HepG2 (cell line): Measurements from ENCODE around the gene BEAN1. TPM values are rescaled to one million over a fixed set of nuclear protein-coding genes. Genes with fewer than 3 reads are reported as not detected.

ENCODE experiments used
- ATAC-seq: fragments of 200-7000 bp; cut with Tn5 transposase; 3 replicates; pipeline ENCODE4 v1.9.1; 2020; ENCODE audit warnings: mild to moderate bottlenecking, moderate library complexity
- BruUV-seq: library from RNA; stranded (reverse); fragments of 400-500 nt; replicated peaks from 2 replicates; lab custom pipeline; 2021; lab: Mats Ljungman, UMichigan
- CTCF ChIA-PET: fragments of 300-600 bp; formaldehyde crosslinking; extraction: SDS; loops from one replicate; lab custom pipeline; 2021; ENCODE audit warnings: low total read pairs, inconsistent platforms, low intra/inter-chr PET ratio; lab: Yijun Ruan, JAX
- POLR2A ChIA-PET: fragments of 350-600 bp; sonication (Branson Sonifier 250); formaldehyde crosslinking; loops from one replicate; lab custom pipeline; 2020; ENCODE audit warnings: antibody characterized with exemption, inconsistent platforms; lab: Yijun Ruan, JAX
- DNase-seq: peaks from one replicate; pipeline ENCODE4 v3.0.0-alpha.2; 2015; ENCODE audit warnings: low spot score
- FAIRE-seq: peaks from 3 replicates; lab custom pipeline; 2011; peaks lifted over from hg19 to GRCh38; lab: Jason Lieb, UNC
- H2AFZ ChIP-seq: one replicate; pipeline ENCODE4 v1.6.1; 2011; ENCODE audit warnings: low read length, inconsistent platforms
- H3K27ac ChIP-seq: fragments of 300-600 bp; 3 replicates; pipeline ENCODE4 v1.8.0; 2011; ENCODE audit warnings: mixed run types, mild to moderate bottlenecking, mixed read lengths, low read length, inconsistent platforms; ENCODE audit not compliant: insufficient read depth; ENCODE audit errors: extremely low read length
- H3K27me3 ChIP-seq, 2 experiments: fragments of 200-600 bp in 1 of 2; 2 replicates in 1 of 2; 3 replicates in 1 of 2; pipeline versions ENCODE4 v1.6.0 to v1.8.0; 2011; ENCODE audit warnings: low read length in 2 of 2, mild to moderate bottlenecking in 2 of 2, moderate library complexity in 2 of 2, inconsistent platforms in 1 of 2; ENCODE audit not compliant: insufficient read depth in 2 of 2, control insufficient read depth in 1 of 2
- H3K36me3 ChIP-seq, 2 experiments: fragments of 200-600 bp in 1 of 2; replicated peaks in 1 of 2; 2 replicates in 1 of 2; 3 replicates in 1 of 2; pipeline versions ENCODE4 v1.5.1 to v1.8.0; 2011; ENCODE audit warnings: low read length in 2 of 2, inconsistent platforms in 1 of 2; ENCODE audit not compliant: insufficient read depth in 2 of 2, control insufficient read depth in 1 of 2
- H3K4me1 ChIP-seq: 2 replicates; pipeline ENCODE4 v1.5.1; 2012; ENCODE audit warnings: low read length, inconsistent platforms; ENCODE audit not compliant: insufficient read depth
- H3K4me2 ChIP-seq: 2 replicates; pipeline ENCODE4 v1.6.0; 2011; ENCODE audit warnings: low read depth, low read length, inconsistent platforms
- H3K4me3 ChIP-seq, 3 experiments: fragments of 200-600 bp in 1 of 3; sonication (generic), shearing (Covaris generic) in 1 of 3; replicated peaks in 1 of 3; 2 replicates each; pipeline ENCODE4 v1.5.1; 2011 to 2016; ENCODE audit warnings: low read length in 3 of 3, inconsistent platforms in 2 of 3, low read depth in 2 of 3, mild to moderate bottlenecking in 2 of 3, control low read depth in 1 of 3, mixed read lengths in 1 of 3; ENCODE audit not compliant: insufficient read depth in 1 of 3
- H3K79me2 ChIP-seq: one replicate; pipeline ENCODE4 v1.6.1; 2011; ENCODE audit warnings: low read length, inconsistent platforms; ENCODE audit not compliant: insufficient read depth
- H3K9ac ChIP-seq: 2 replicates; pipeline ENCODE4 v1.6.0; 2011; ENCODE audit warnings: mild to moderate bottlenecking, low read depth, low read length, inconsistent platforms; ENCODE audit not compliant: insufficient read depth
- H3K9me3 ChIP-seq: 2 replicates; pipeline ENCODE4 v1.5.1; 2012; ENCODE audit warnings: mild to moderate bottlenecking, low read length
- H4K20me1 ChIP-seq: 2 replicates; pipeline ENCODE4 v1.6.0; 2011; ENCODE audit warnings: inconsistent platforms, mild to moderate bottlenecking, low read length, moderate library complexity; ENCODE audit not compliant: insufficient read depth
- ARNTL ChIP-seq: sonication (generic); formaldehyde crosslinking; IDR thresholded peaks from 2 replicates; pipeline ENCODE4 v1.4.0; 2020; ENCODE audit warnings: mild to moderate bottlenecking, missing genetic modification reagents
- ATF7 ChIP-seq, 2 experiments: fragments of 450-650 bp in 1 of 2; sonication (generic) in 1 of 2; formaldehyde crosslinking in 1 of 2; IDR thresholded peaks; 2 replicates each; pipeline versions ENCODE4 v1.4.0 to v1.6.1; 2016 to 2020; ENCODE audit warnings: antibody characterized with exemption in 1 of 2, mild to moderate bottlenecking in 1 of 2, missing genetic modification reagents in 1 of 2
- CHD4 ChIP-seq: fragments of 200-600 bp; sonication (generic); IDR thresholded peaks from 2 replicates; pipeline ENCODE4 v1.7.0; 2017; ENCODE audit warnings: mild to moderate bottlenecking, low read length, borderline replicate concordance
- CREB1 ChIP-seq, 2 experiments: fragments of 450-650 bp in 1 of 2; IDR thresholded peaks; 2 replicates each; pipeline ENCODE4 v1.6.1; 2016 to 2017; ENCODE audit warnings: control low read depth in 1 of 2, mild to moderate bottlenecking in 1 of 2, missing compliant biosample characterization in 1 of 2, missing genetic modification characterization in 1 of 2
- FOXM1 ChIP-seq: sonication (generic); formaldehyde crosslinking; IDR thresholded peaks from 2 replicates; pipeline ENCODE4 v1.5.0; 2020; ENCODE audit warnings: missing genetic modification reagents
- HNRNPUL1 ChIP-seq: fragments of 200-400 bp; formaldehyde crosslinking; IDR thresholded peaks from 2 replicates; pipeline ENCODE4 v1.6.1; 2017; ENCODE audit warnings: low read depth, mild to moderate bottlenecking, low read length, moderate library complexity
- NBN ChIP-seq: fragments of 450-650 bp; conservative IDR thresholded peaks from 2 replicates; pipeline ENCODE4 v1.6.1; 2017
- PHB2 ChIP-seq: fragments of 450-650 bp; IDR thresholded peaks from 2 replicates; pipeline ENCODE4 v1.6.1; 2018; ENCODE audit not compliant: partially characterized antibody
- TEAD3 ChIP-seq: optimal IDR thresholded peaks from 2 replicates; pipeline ENCODE3; 2016; ENCODE audit warnings: borderline replicate concordance
- ZBTB20 ChIP-seq: sonication (generic); formaldehyde crosslinking; IDR thresholded peaks from 2 replicates; pipeline ENCODE4 v1.8.1; 2023; ENCODE audit warnings: missing genetic modification reagents, low read depth, mild to moderate bottlenecking, borderline replicate concordance
- ZNF264 ChIP-seq: sonication (generic); formaldehyde crosslinking; IDR thresholded peaks from 2 replicates; pipeline ENCODE4 v1.4.0; 2020; ENCODE audit warnings: missing genetic modification reagents
- WGBS: methylation state at CpG from one replicate; pipeline ENCODE4 v1.1.6; 2017; ENCODE audit warnings: low lambda C conversion rate; 5-methylcytosine and 5-hydroxymethylcytosine counted together
- in situ Hi-C: cut with HindIII; loops from 2 replicates; pipeline ENCODE4 v1.10.0; 2017; ENCODE audit warnings: low pct_unique_long_range_greater_than_20kb; ENCODE audit not compliant: extremely low pct_ligation_motif_present
- intact Hi-C: fragments of 100-400 bp; cut with micrococcal nuclease; formaldehyde crosslinking; loops from one replicate; pipeline ENCODE4 v1.10.0; 2022; ENCODE audit not compliant: unreplicated experiment
- polyA plus RNA-seq, 8 experiments: library from polyadenylated mRNA; depleted of rRNA in 3 of 8; stranded (reverse) in 7 of 8; unstranded in 1 of 8; fragments of >200 nt; fragmentation: Illumina TruSeq in 4 of 8; extraction: Trizol in 4 of 8; gene quantifications; 2 replicates each; pipeline versions ENCODE4 v1.2.1 to v1.2.3, GENCODE V29; 2011 to 2016; ENCODE audit warnings: low read depth in 4 of 8, missing spikeins in 1 of 8, mixed read lengths in 1 of 8; ENCODE audit not compliant: insufficient read depth in 1 of 8
- total RNA-seq, 5 experiments: library from RNA; depleted of rRNA; stranded (reverse); fragments of >200 nt; fragmentation: Illumina TruSeq; extraction: Trizol; gene quantifications; 2 replicates each; pipeline ENCODE4 v1.2.3, GENCODE V29; 2016; ENCODE audit warnings: low read depth in 1 of 5

Gene BEAN1
- total and polyA plus RNA-seq, 2 of the 13 experiments (the other 11 are each of a cell fraction or from before 2014, with no cell fraction given): 0.53 to 1.4 TPM

DNA sequence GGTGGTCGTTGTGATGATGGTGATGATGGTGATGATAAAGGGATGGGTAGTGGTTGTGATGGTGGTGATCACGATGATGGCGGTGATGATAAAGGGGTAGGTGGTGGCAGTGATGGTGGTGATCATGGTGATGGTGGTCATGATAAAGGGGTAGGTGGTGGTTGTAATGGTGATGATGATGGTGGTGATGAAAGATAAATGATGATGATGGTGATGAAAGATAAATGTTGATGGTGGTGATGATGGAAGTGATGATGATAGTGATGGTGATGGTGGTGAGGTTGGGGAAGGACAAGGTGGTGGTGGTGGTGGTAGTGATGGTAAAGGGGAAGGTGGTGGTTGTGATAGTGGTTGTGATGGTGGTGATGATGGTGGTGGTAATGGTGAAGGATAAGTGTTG, 46.7 kb upstream of the BEAN1 start:
- H3K9ac ChIP-seq: no peak overlapping the region
- no peaks in the 10 kb centered on the region for H3K36me3 ChIP-seq
- intact Hi-C loops (no loop called here), in situ Hi-C loops (no loop called here)
- peaks cover 2 to 3% of the 10 kb centered on the region in 2 experiments; a peak in 1 of 5 replicates for H3K27me3 ChIP-seq
- no peaks in the 10 kb centered on the region for H3K9me3 ChIP-seq
- no peak overlapping the region for H3K4me3 ChIP-seq
- H2AFZ ChIP-seq: no peak overlapping the region
- H3K4me2 ChIP-seq: no peak overlapping the region
- no peak overlapping the region for H3K27ac ChIP-seq
- no peaks in the 10 kb centered on the region for H4K20me1 ChIP-seq
- no peak for ATAC-seq
- peaks cover 43% of the 10 kb centered on the region for H3K4me1 ChIP-seq
- H3K79me2 ChIP-seq: no peaks in the 10 kb centered on the region
- POLR2A ChIA-PET: no interaction called here
- no peak for FAIRE-seq
- peak; percentile 91 for TF ChIP-seq CREB1 (IDR thresholded peaks at IDR 0.05)
- no peak for TF ChIP-seq CREB1 (CRISPR knock-in tag; IDR thresholded peaks at IDR 0.05)
- peak; percentile 62 for TF ChIP-seq PHB2
- no peak for TF ChIP-seq ARNTL
- TF ChIP-seq ATF7 (IDR thresholded peaks at IDR 0.05): peak; percentile 17; the same call in 1 of the 2 replicates
- no peak for TF ChIP-seq ATF7 (CRISPR knock-in tag; IDR thresholded peaks at IDR 0.05)
- TF ChIP-seq ZNF264 (CRISPR knock-in tag): no peak
- no peak for TF ChIP-seq CHD4
- TF ChIP-seq TEAD3 (CRISPR knock-in tag): no peak
- 0 out of 2 replicates have a peak, but pooled peaks have one; percentile 69 for TF ChIP-seq NBN
- CTCF ChIA-PET: no interaction called here
- DNase-seq: no peak
- BruUV-seq: no TSS peak
- 10% methylated on average over 3 of the region's 3 CpGs for WGBS

DNA sequence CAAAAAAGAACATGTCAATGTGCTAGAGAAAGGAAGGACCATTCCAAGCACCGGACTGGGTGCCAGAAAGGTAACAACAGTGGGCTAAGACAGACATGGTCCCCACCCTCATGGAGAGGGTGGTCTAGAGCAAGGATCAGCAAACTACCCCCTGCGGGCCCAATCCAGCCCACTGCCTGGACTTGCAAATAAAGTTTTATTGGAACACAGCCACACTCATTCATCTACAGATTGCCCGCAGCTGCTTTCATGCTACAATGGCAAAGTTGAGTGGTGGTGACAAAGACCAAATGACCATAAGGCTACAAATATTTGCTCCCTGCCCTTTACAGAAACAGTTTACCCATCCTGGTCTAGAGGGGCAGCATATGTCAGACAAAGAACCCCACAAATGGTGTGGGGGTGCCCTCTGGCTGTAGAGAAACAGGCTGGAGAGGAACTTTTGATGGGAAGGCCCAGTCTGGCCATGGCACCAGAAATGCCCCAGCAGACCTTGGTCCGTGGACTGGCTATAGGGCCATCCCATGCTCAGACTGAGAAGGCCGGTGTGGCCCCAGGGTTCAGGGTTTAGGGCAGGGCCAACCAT, 45.4 kb upstream of the BEAN1 start:
- no TSS peak for BruUV-seq
- Histone ChIP-seq H2AFZ (no peak overlapping the region), H3K36me3 (no peaks in the 10 kb centered on the region), H3K79me2 (no peaks in the 10 kb centered on the region), H3K27me3 (0 out of 5 replicates have a peak, but pooled peaks cover 0 to 3% of the 10 kb centered on the region in 2 experiments), H3K27ac (no peak overlapping the region), H4K20me1 (no peaks in the 10 kb centered on the region), H3K4me3 (no peak overlapping the region), H3K4me2 (no peak overlapping the region), H3K4me1 (peaks cover 41% of the 10 kb centered on the region), H3K9ac (no peak overlapping the region), H3K9me3 (no peaks in the 10 kb centered on the region)
- intact Hi-C loops (no loop called here), in situ Hi-C loops (no loop called here)
- POLR2A ChIA-PET: no interaction called here
- 40% methylated on average over 5 of the region's 5 CpGs for WGBS
- ATAC-seq (no peak), FAIRE-seq (no peak), DNase-seq (no peak)
- CTCF ChIA-PET: no interaction called here
- TF ChIP-seq FOXM1 (CRISPR knock-in tag): no peak
- TF ChIP-seq ZBTB20: no peak
- no peak for TF ChIP-seq HNRNPUL1
